Chondrocyte (in vitro differentiated cells): ENCODE data around the gene PSMA5. TPM values are rescaled to one million over a fixed set of nuclear protein-coding genes. Genes with fewer than 3 reads are reported as not detected.

Experiments
- DNase-seq: peaks from one replicate; pipeline ENCODE4 v3.0.0; 2021; ENCODE audit warnings: mixed read lengths, low spot score
- H3K27ac Mint-ChIP-seq: one replicate; pipeline ENCODE4 v1.8.0; 2021; ENCODE audit warnings: mild to moderate bottlenecking, moderate library complexity, mixed read lengths; ENCODE audit not compliant: unreplicated experiment
- H3K27me3 Mint-ChIP-seq: 2 replicates; pipeline ENCODE4 v1.8.0; 2021; ENCODE audit warnings: low read depth, mixed read lengths
- H3K36me3 Mint-ChIP-seq: 2 replicates; pipeline ENCODE4 v1.8.0; 2021; ENCODE audit warnings: low read depth, mixed read lengths
- H3K4me1 Mint-ChIP-seq: 2 replicates; pipeline ENCODE4 v1.8.0; 2021; ENCODE audit warnings: low read depth, mild to moderate bottlenecking, mixed read lengths
- H3K4me3 Mint-ChIP-seq: one replicate; pipeline ENCODE4 v1.8.0; 2021; ENCODE audit warnings: mild to moderate bottlenecking, moderate library complexity, mixed read lengths; ENCODE audit not compliant: unreplicated experiment
- H3K9me3 Mint-ChIP-seq: 2 replicates; pipeline ENCODE4 v1.8.0; 2021; ENCODE audit warnings: low read depth, mixed read lengths
- total RNA-seq: library from RNA; stranded (reverse); gene quantifications from 3 replicates; pipeline ENCODE4 v1.2.1, GENCODE V29; 2021
- TF ChIP-seq, protein P1 (sequence below): fragments of 200-600 bp; sonication (generic); IDR thresholded peaks from 2 replicates; pipeline ENCODE4 v1.5.0; 2021; ENCODE audit warnings: antibody characterized with exemption, mild to moderate bottlenecking, moderate library complexity

The PSMA5 gene
- total RNA-seq, 1 donor from 2014 or later = 80.2 TPM

DNA sequence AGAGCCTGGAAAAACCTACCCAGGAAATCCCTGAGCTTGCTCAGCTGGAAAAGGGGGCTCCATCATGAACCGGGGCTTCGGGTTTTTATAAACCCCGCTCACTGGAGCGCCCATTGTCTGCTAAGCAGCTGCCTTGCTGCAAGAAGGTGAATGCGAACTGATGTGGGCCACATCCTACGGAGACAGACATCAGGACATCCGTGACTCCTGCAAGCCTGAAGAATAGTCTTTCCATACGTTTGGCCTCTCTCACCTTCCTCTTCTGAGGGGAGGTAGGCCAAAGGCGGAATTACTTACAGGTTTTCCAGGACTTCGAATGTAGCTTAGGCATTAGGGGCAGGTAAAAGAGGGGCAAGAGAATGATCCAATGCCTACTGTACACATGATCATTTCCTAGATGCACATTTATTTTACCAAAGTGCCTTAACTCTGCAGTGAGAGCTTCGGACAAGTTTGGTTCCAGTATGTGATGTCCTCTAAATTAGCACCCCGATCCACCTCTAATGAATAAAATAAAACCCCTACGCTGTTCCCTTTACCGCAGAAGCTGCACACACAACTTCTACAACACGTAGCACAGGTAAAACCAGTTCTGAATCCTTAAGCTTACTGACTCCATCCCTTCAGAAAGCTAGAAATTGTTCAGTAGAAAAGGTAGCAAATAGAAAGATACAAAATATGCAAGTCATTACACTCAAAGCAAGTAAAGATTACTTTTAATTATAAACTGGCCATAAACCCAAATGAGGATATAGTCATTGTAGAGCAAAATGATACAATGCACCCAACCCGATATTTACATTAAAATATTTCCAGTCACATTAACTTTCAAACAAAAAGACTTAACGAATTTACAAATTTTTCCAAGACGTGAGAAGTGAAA lies 27.7 kb downstream of the PSMA5 start:
- Mint-ChIP-seq H3K36me3 (peaks cover 1% of the 10 kb centered on the region), H3K27me3 (no peaks in the 10 kb centered on the region), H3K4me3 (peak overlapping the region; percentile 76), H3K27ac (peak overlapping the region; percentile 54), H3K4me1 (peaks cover 52% of the 10 kb centered on the region), H3K9me3 (no peaks in the 10 kb centered on the region)
- TF ChIP-seq, protein P1, sequence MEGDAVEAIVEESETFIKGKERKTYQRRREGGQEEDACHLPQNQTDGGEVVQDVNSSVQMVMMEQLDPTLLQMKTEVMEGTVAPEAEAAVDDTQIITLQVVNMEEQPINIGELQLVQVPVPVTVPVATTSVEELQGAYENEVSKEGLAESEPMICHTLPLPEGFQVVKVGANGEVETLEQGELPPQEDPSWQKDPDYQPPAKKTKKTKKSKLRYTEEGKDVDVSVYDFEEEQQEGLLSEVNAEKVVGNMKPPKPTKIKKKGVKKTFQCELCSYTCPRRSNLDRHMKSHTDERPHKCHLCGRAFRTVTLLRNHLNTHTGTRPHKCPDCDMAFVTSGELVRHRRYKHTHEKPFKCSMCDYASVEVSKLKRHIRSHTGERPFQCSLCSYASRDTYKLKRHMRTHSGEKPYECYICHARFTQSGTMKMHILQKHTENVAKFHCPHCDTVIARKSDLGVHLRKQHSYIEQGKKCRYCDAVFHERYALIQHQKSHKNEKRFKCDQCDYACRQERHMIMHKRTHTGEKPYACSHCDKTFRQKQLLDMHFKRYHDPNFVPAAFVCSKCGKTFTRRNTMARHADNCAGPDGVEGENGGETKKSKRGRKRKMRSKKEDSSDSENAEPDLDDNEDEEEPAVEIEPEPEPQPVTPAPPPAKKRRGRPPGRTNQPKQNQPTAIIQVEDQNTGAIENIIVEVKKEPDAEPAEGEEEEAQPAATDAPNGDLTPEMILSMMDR = no peak
- no peak for DNase-seq

DNA sequence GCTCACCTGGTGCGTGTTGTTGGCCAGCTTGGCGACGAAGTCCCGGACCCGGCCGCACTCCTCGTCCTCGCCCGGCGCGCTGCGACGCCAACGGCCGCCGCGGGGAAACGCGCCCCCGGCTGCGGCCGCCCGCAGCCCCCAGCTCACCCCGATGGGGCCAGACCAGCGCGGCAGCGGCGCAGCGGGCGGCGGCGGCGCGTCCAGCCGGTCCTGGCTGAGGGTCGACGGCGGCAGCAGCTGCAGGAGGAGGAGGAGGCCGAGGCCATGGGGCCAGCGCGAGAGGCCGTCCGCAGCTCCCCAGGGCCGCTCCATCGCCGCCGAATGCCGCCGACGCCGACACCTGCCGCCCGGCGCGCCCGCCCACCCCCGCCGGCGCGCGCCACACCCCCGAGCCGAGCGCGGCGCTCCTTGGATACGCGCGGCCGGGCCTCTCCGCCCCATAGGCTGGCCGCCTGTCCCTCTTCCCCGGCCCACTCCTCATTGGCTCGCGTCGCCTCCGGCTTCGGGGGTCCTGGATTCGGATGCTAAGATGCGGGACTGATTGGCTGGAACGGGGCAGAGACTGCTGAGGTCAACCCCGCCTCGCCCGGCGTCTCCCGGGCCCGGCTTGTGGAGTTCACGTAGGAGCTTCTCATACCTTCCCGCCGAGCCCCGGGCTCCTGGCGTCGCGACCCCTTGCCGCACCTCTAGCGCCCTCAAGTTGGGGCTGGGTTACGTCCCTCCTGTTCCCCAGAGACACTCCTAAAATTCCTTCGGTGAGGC lies 28.5 kb downstream of the PSMA5 start, which contains the start of gene SORT1:
Gene SORT1 (minus strand): TSS at position 338 of the 762 bp plus-strand sequence. CDS start 26 bp downstream, at position 312.
- Mint-ChIP-seq H3K4me1 (peaks cover 60% of the 10 kb centered on the region), H3K36me3 (peaks cover 1% of the 10 kb centered on the region), H3K9me3 (no peaks in the 10 kb centered on the region), H3K4me3 (peak within 1 kb of the TSS; percentile 92), H3K27ac (peak within 1 kb of the TSS; percentile 92), H3K27me3 (no peaks in the 10 kb centered on the region)
- TF ChIP-seq, protein P1 = no peak
- DNase-seq = peak; percentile 95

DNA sequence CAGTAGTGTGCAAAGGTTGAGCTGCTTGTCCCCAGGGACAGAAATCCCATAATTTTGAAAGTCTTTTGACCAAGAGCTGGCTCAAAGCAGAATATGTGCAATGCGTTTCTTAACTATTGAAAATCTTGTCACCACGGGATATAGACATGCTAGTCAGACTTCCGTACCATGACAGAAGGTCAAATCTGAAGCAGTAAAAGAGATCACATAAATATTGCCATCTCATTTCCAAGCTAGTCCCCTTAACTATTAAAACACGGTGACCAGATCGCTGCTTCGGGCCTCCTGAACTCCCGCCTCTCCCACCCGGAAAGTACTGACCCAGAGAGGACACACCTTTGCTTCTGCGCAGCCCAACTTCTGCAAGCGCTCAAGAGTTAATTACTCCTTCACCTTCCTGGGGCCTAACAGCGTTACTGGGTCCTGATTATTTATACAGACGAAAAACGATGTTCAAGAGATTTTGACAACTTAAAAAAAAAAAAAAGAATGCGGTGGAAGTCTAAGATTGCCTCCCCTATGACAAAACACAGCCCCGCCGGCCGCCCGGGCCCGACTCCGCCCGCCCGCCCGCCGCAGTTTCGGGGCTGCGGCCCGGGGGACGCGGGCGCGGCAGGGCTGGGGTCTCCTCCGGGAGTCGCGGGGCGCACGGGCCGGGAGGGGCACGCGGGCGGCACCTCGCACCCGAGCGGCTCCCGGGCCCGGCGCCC lies 29.2 kb downstream of the PSMA5 start:
- Mint-ChIP-seq H3K27ac (peak overlapping the region; percentile 92), H3K36me3 (peaks cover 1% of the 10 kb centered on the region), H3K9me3 (no peaks in the 10 kb centered on the region), H3K4me3 (peak overlapping the region; percentile 92), H3K4me1 (peaks cover 68% of the 10 kb centered on the region), H3K27me3 (no peaks in the 10 kb centered on the region)
- DNase-seq = no peak
- TF ChIP-seq, protein P1 = no peak

DNA sequence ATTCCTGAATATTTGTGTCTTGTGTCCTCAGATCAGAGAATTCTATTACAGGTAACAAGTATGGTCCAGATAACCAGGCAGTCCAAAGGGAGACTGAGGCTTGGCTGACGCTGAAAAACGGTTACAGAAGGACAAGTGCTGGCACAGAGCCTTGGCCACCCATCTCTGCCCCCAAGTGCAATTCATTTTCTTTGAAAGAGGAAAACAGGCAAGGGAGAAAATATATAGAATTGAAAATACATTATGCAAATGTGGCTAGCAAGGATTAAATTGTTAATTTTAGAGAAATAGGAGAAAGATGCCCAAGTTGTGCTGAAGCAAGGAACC lies 29.8 kb downstream of the PSMA5 start:
- DNase-seq = no peak
- Mint-ChIP-seq H3K4me1 (peaks cover 73% of the 10 kb centered on the region), H3K9me3 (no peaks in the 10 kb centered on the region), H3K4me3 (peak overlapping the region; percentile 92), H3K27me3 (no peaks in the 10 kb centered on the region), H3K27ac (peak overlapping the region; percentile 92), H3K36me3 (no peaks in the 10 kb centered on the region)
- TF ChIP-seq, protein P1 = no peak
